ENCODE measurements around the gene PLTP.

DNA sequence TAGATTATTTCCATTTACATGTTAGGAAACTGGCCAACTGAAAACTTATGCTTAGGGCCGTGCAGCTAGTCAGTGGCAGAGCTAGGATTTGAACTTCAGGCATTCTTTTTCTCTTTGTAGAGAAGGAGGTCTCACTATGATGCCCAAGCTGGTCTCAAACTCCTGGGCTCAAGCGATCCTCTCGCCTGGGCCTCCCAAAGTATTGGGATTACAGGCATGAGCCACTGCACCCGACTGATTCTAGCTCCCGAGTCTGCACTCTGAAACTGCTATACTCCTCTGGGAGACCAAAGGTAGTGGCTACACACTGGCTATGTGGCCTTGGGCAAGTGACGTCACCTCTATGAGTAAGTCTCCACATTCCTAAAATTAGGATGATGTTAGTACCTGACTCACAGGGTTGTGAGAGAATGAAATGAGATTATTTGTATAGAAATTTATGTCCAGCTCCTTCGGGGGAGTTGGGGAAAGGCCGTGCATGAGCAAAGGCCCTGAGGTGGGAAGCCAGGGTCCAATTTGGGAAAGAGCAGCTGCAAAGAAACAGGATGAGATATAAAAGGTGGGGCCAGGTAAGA is 6.4 kb downstream of the PLTP start:
- TF ChIP-seq CTCF (IDR thresholded peaks at IDR 0.05) (no peak), POLR2A (IDR thresholded peaks at IDR 0.05; ENCODE audit: low read depth) (no peak), POLR2AphosphoS5 (IDR thresholded peaks at IDR 0.05) (no peak), EP300 (IDR thresholded peaks at IDR 0.05) (no peak)
